Esophagus muscularis mucosa (tissue), 3 donors: ENCODE measurements around the gene ATF5.

ENCODE experiments used
- CTCF ChIP-seq, 3 experiments: fragments of 200-600 bp in 2 of 3; fragments of 450-650 bp in 1 of 3; sonication (generic) in 2 of 3; IDR thresholded peaks; one replicate each; pipeline ENCODE4 v1.5.1; 2017 to 2019; ENCODE audit warnings: antibody characterized with exemption in 3 of 3, mild to moderate bottlenecking in 2 of 3, moderate library complexity in 1 of 3
- EP300 ChIP-seq: sonication (generic); formaldehyde crosslinking; IDR thresholded peaks from one replicate; pipeline ENCODE4 v1.6.1; 2017; ENCODE audit warnings: antibody characterized with exemption

- TF ChIP-seq CTCF (IDR thresholded peaks at IDR 0.05) (no peak), EP300 (no peak)
Measured at GRCh38 chr19:49951806-49952478, 22.9 kb downstream of the ATF5 start.
